Stimulated activated naive CD8-positive, alpha-beta T cell treated with anti-CD3 and anti-CD28 coated beads, Interleukin-15, Interleukin-2, amounts not matched to agents 100 U/mL and 50 U/mL, for 24 hours (primary cell): ENCODE measurements around the gene UGT1A8.
"Not testable (repeated sequence)": the region's sequence is repeated elsewhere in the genome, so short reads cannot be mapped to it uniquely, and the experiment has no call there.

Experiments
- ATAC-seq: fragments of 150-1000 bp; cut with Tn5 transposase; one replicate; pipeline ENCODE4 v1.10.0; 2021
- DNase-seq: peaks from one replicate; pipeline ENCODE4 v3.0.0; 2021

Gene UGT1A8

DNA sequence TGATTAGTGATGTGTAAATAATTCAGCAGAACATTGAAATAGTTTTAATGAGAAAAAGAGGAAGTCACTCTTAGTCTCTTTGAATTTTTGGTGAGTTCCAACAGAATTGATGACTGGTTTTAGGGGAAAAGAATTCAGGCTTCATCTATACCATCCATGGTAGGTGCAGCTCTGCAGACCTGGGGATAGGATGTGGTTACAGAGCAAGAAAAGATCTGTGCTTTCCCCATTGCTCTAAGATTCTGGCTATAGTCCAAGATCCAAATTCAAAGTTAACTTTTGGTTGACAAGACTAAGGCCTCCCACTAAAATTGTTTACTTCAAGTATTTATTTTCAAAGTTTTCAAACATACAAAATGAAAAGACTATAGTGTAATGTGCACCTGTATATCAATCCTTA is 22.4 kb downstream of the UGT1A8 start:
- ATAC-seq (no peak), DNase-seq (no peak)

- DNase-seq = no peak
Measured at GRCh38 chr2:233643128-233643527, 25.7 kb downstream of the UGT1A8 start.

GRCh38 chr2:233646033-233646432 is 28.6 kb downstream of the UGT1A8 start:
- not testable (repeated sequence) for DNase-seq

More at GRCh38 chr2:233643128-233643527, 25.7 kb downstream of the UGT1A8 start:
- no peak for ATAC-seq

GRCh38 chr2:233650981-233651380 is 33.5 kb downstream of the UGT1A8 start:
- DNase-seq = no peak
- no peak for ATAC-seq

More at GRCh38 chr2:233646033-233646432, 28.6 kb downstream of the UGT1A8 start:
- not testable (repeated sequence) for ATAC-seq

- DNase-seq (no peak), ATAC-seq (no peak)
Measured at GRCh38 chr2:233651430-233651829, 34.0 kb downstream of the UGT1A8 start.

DNA sequence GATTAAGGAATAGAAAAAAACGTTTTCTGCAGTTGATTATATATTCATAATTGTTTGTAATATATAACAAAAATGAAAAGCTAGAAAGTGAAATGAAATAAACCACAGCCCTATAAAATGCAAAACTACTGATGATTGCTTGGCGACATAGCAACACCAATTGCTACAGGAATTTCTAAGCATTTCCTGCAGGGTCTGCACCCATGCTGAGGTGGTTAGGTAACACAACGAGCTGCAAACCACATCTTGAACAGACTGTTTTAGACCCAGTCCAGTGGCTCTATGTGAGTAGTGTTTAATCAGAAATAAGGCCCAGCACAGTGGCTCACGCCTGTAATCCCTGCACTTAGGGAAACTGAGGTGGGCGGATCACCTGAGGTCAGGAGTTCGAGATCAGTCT is 37.1 kb downstream of the UGT1A8 start:
- no peak for ATAC-seq
- DNase-seq = no peak

- DNase-seq = no peak
- no peak for ATAC-seq
Measured at GRCh38 chr2:233655043-233655442, 37.6 kb downstream of the UGT1A8 start.

- not testable (repeated sequence) for ATAC-seq, DNase-seq
Measured at GRCh38 chr2:233655943-233656342, 38.5 kb downstream of the UGT1A8 start.

DNA sequence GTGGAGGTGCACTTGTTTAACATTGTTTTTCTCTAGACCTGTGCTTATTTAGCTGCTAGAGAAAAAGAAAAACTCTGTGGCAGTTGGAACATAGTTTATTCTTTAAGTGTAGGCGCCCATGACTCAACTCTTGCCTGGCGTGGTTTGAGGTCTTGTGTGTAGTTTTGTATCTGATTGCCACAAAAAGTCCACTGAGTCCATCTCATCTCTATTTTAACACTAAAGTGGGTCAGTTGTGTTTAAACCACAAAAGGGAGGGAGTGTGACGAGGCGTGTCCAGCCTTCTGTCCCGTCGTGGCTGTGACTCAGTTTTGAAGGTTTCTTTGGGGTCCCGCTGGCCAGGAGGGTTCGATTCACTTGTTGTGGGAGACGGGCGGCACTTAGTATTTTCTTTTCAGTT is 39.0 kb downstream of the UGT1A8 start:
- DNase-seq = no peak
- no peak for ATAC-seq

DNA sequence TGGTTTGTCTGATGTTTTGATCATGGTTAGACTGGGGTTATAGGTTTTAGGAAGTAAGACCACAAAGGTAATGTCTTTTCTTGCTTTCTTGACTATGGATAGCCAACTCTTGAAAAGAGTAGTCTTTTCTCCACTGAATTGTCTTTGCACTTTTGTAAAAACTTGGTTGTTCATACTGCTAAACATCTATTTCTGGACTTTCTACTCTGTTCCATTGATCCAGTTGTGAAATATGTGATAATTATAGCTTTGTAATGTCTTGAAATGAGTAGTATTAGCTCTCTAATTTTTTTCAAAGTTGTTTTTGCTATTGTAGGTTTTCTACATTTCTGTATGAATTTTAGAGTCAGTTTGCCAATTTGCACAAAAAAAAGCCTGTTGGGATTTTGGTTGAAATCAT is 41.2 kb downstream of the UGT1A8 start:
- DNase-seq (no peak), ATAC-seq (no peak)

DNA sequence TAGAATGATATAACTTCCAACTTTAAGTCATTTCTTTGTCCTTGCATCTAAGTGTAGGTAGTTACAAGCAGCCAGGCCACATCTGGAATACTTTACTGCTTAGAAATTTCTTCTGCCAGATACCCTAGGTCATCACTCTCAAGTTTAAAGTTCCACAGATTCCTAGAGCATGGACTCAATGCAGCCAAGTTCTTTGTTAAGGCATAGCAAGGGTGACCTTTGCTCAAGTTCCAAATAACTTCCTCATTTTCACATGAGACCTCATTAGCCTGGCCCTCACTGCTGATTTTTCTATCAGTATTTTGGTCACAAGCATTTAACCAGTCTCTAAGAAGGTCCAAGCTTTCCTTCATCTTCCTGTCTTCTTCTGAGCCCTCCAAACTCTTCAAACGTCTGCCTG is 46.5 kb downstream of the UGT1A8 start:
- no peak for ATAC-seq

DNA sequence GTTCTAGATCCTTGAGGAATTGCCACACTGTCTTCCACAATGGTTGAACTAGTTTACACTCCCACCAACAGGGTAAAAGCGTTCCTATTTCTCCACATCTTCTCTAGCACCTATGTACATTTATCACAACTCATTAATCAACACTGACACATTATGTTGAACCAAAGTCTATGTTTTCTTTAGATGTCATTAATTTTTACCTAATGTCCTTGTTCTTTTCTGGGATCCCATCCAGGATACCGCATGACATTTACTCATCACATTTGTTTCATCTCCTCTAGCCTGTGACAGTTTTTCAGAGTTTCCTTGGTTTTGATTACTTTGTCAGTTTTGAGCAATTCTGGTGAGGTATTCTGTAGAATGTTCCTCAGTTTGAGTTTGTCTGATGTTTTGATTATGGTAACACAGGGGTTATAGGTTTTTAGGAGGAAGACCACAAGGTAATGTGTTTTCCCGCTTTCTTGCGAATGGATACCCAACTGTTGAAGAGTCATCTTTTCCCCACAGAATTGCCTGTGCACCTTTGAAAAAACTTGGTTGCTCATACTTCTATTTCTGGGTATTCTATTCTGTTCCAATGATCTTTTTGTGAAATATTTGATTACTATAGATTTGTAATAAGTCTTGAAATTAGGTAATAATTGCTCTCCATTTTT is 51.3 kb downstream of the UGT1A8 start:
- no peak for DNase-seq
- ATAC-seq = no peak

More for the DNA sequence above, 46.5 kb downstream of the UGT1A8 start:
- DNase-seq = no peak

GRCh38 chr2:233671290-233672161 is 54.1 kb downstream of the UGT1A8 start, which contains the start of gene UGT1A9:
Gene UGT1A9, plus strand, starts transcription at chr2:233671898. Its CDS starts 37 bp downstream, at chr2:233671935.
- ATAC-seq (no peak), DNase-seq (no peak)

DNA sequence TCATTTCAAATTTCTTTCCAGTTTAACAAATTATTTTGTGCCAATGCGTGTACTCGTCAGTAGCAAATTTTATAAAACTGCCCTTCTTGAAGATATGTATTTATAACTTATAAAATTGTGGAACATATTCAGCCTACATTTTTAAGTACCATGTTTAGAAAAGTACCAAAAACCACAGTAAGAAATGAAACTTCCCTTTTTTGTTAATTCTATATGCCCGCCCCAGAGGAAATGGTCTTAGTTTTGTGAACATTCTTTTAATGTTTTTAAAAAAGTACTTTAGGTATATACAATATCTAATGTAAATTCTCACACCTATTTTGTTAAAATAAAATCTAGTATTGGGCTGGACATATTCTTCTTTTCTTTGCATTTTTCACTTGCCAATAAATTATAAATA is 55.5 kb downstream of the UGT1A8 start:
- ATAC-seq (no peak), DNase-seq (no peak)

DNA sequence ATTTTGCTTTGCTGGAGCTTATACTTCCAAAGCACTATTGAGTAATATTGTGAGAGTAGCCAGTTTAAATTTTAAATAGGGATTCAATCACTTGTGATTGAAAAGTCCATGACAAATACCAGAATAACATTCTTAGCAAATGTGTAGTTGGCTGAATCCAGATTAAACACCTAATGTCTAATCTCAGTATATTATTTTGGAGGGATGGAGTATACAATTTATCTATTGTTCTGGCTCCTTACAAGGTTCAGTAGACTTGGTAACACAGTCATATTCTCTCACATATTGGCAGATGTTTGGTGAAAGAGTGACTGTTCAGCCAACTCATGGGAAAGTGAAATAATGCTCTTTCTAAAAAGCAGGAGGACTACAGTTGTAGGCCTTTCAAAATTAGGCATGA is 56.5 kb downstream of the UGT1A8 start:
- no peak for ATAC-seq
- no peak for DNase-seq

GRCh38 chr2:233674314-233674713 is 56.9 kb downstream of the UGT1A8 start:
- ATAC-seq (no peak), DNase-seq (no peak)

- ATAC-seq (no peak), DNase-seq (no peak)
Measured at GRCh38 chr2:233674995-233675394, 57.6 kb downstream of the UGT1A8 start.

DNA sequence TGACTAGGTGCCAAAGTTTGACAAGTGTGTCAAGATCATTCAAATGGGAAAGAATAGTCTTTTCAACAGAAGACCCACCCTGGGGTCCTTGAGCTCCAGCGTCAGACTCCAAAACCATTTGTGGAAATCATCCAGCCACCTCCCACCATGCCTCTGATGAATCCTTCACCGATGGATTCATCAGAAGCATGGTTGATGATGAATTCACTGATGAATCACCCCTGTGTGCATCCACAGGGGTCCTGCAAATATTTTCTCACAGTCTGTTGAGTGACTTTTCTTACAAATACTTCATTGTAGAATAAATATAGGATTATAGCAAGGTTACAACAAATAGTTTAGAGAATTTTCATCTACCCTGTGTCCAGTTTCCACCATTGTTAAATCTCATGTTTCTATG is 58.6 kb downstream of the UGT1A8 start:
- ATAC-seq = no peak
- DNase-seq = no peak

GRCh38 chr2:233679196-233679595 is 61.8 kb downstream of the UGT1A8 start:
- no peak for DNase-seq
- ATAC-seq = no peak

DNA sequence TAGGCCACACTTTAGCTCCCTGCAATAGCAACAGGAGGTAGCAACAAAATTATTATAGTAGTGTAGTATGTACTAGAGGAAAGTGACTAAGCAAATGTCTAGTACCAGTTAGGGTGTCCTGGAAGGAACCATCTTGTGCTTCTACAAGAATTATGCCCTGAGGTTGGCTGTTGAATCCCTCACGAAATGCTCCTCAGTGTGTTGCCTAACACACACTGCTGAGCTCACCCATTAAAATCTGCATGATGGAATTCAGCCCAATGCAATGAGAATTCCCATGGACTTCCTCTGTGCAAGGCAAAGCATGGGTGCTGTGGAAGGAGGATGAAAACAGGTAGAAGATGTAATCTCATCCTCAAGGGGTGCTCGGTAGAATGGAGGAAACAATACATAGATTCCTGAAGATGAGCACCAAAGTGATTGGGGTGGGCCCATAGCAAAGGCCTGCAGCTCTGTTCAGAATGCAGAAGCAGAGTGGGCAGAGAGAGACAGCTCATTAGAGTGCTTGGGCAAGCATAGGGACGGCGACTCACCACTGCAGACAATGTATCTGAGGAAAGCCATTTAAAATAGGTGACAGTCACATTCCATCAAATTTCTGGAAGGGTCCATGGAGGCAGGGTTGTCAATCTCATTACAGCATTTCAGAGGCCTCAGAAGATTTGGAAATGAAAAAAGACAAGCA is 63.1 kb downstream of the UGT1A8 start:
- ATAC-seq (no peak), DNase-seq (no peak)

DNA sequence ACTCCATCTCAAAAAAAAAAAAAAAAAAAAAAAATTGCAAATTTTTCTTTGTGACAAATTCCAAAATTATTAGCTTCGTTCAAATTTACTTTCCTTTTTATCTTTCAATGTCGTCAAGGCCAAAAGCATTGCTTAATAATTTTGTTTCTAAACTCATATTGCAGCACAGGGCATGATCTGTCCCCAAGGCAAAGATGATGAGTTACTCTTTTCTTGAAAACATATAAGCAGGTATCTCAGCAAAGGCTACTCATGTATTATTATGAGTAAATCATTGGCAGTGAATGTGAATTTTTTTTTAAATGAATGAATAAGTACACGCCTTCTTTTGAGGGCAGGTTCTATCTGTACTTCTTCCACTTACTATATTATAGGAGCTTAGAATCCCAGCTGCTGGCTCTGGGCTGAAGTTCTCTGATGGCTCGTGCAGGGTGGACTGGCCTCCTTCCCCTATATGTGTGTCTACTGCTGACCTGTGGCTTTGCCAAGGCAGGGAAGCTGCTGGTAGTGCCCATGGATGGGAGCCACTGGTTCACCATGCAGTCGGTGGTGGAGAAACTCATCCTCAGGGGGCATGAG is 64.2 kb downstream of the UGT1A8 start, which contains the start of gene UGT1A7:
TSS of gene UGT1A7 (plus strand) at position 381 of the 579 bp plus-strand sequence. CDS start at position 418, 37 bp downstream.
- DNase-seq (no peak), ATAC-seq (no peak)

GRCh38 chr2:233684640-233685039 is 67.2 kb downstream of the UGT1A8 start:
- DNase-seq = no peak
- no peak for ATAC-seq
